Posterior vena cava (tissue), 2 donors: ENCODE data around the gene TRPM8. TPM values are rescaled to one million over a fixed set of nuclear protein-coding genes. Genes with fewer than 3 reads are reported as not detected.
"Not testable (repeated sequence)": the region's sequence is repeated elsewhere in the genome, so short reads cannot be mapped to it uniquely, and the experiment has no call there.

Experiments used
- DNase-seq: peaks from one replicate; pipeline ENCODE4 v3.0.0-alpha.2; 2020; ENCODE audit warnings: low spot score
- intact Hi-C, 2 donors: fragments of 100-400 bp; cut with DNase I; formaldehyde crosslinking; loops; one replicate each; pipeline versions ENCODE4 v1.14.1 to v1.14.2; 2022 to 2023
- total RNA-seq, 2 donors: library from RNA; stranded (reverse); fragmentation: NEBNext Ultra II Directional; extraction: Animal tissue kit (Norgen Biotek cat#: 25700); gene quantifications; one replicate each; pipeline ENCODE4 v1.2.1, GENCODE V29; 2021
- donor health status: DM: yes; HTN: yes; CAD: no.
- donor health status: DM: yes; HTN: yes; CAD: no.

The TRPM8 gene
- total RNA-seq, 2 donors from 2014 or later = not detected

GRCh38 chr2:233934524-233934923 is 17.4 kb downstream of the TRPM8 start:
- intact Hi-C loops = no loop called here
- no peak for DNase-seq

GRCh38 chr2:233935426-233935825 is 18.3 kb downstream of the TRPM8 start:
- DNase-seq = no peak
- intact Hi-C loops = no loop called here

DNA sequence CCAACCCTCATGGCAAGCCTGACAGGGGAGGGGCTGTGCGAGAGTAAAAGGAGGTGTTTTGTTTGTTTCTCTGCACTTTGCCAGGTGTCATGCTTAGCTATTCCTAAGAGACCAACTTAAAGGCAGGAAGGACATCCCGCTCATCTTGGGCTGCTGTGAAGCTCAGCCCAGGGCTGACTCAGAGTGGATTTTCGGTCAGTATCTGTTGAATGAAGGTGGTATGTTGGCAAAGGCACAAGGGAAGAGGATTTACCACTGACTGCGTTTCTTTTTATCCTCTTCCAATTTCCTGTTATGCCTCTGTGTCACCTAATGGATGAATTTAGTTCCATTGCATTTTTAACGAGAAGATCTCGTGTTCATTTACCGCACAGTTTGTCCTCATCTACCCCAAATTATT is 18.9 kb downstream of the TRPM8 start:
- DNase-seq = no peak

GRCh38 chr2:233938676-233939370 is 21.6 kb downstream of the TRPM8 start:
- intact Hi-C loops = no loop called here
- no peak for DNase-seq

More for the DNA sequence above, 18.9 kb downstream of the TRPM8 start:
- intact Hi-C loops = no loop called here

GRCh38 chr2:233940376-233941276 is 23.5 kb downstream of the TRPM8 start:
- no peak for DNase-seq
- intact Hi-C loops = loop anchor here in 1 of 2 donors (5.0 kb wide), 1 partner anchor 493 kb away; no protein-coding TSS in a partner anchor

DNA sequence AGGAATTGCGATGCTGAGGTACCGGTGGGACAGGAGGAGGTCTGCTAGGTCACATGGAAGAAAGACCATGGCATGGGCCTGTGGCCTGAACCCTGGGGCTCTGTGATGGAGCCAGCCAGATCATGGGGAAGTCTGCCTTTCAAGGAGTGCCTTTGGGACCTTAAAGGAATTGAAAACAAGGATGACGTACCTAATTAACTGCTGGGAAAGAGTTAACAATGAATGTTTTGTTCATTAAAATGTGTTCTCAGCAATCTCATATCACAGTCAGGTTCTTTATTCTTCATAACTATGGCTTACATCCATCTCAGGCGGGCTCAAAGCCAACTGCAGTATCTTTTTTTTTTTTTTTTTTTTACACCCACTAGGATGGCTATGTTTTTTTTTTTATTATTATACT is 25.6 kb downstream of the TRPM8 start:
- DNase-seq = no peak
- intact Hi-C loops = loop anchor here in 1 of 2 donors (5.0 kb wide), 1 partner anchor 495 kb away; no protein-coding TSS in a partner anchor

DNA sequence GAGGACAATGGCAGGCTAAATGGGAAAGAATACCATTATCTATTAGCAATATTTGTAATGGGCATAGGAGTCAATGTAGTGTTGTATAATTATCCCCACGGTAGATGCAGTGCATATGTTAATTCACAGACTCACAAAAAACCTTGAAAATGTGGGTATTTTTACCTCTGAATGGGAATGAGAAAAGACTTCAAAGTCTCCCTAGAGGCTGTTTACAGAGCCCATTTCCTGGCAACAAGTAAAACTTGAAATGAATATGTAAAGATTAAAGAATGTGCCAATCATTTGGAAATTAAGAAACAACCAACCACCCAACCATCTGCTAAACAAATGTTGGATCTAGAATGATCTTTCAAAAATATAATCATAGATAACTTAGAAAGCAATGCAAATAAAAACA is 27.1 kb downstream of the TRPM8 start:
- no peak for DNase-seq

GRCh38 chr2:233944722-233945121 is 27.5 kb downstream of the TRPM8 start:
- intact Hi-C loops = loop anchor here in 1 of 2 donors (5.0 kb wide), 1 partner anchor 497 kb away; no protein-coding TSS in a partner anchor
- DNase-seq = no peak

More for the DNA sequence above, 27.1 kb downstream of the TRPM8 start:
- intact Hi-C loops = loop anchor here in 1 of 2 donors (5.0 kb wide), 1 partner anchor 497 kb away; no protein-coding TSS in a partner anchor

- DNase-seq = no peak
- intact Hi-C loops = no loop called here
These were observed 28.0 kb downstream of the TRPM8 start for GRCh38 chr2:233945146-233945545.

- DNase-seq = no peak
- intact Hi-C loops = no loop called here
These were observed 33.1 kb downstream of the TRPM8 start for GRCh38 chr2:233950078-233950825.

DNA sequence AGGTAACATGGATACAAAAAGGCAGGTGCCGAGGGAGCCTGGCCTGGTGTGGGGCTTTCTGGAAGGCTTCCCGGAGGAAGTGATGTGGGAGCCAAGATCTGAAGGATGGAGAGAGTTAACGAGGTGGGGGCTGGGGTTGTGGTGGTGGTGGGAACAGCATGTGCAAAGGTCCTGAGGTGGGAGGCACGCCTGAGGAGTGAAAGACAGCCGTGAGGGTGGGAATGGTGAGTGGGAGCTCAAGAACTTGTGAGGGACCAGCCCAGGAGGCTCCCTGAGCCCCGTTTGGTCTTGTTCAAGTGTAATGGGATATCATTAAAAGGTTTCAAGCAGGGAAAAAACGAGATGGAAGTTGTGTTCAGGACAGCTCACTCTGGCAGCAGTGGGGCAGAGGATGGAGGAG is 35.2 kb downstream of the TRPM8 start:
- no peak for DNase-seq
- intact Hi-C loops = no loop called here

DNA sequence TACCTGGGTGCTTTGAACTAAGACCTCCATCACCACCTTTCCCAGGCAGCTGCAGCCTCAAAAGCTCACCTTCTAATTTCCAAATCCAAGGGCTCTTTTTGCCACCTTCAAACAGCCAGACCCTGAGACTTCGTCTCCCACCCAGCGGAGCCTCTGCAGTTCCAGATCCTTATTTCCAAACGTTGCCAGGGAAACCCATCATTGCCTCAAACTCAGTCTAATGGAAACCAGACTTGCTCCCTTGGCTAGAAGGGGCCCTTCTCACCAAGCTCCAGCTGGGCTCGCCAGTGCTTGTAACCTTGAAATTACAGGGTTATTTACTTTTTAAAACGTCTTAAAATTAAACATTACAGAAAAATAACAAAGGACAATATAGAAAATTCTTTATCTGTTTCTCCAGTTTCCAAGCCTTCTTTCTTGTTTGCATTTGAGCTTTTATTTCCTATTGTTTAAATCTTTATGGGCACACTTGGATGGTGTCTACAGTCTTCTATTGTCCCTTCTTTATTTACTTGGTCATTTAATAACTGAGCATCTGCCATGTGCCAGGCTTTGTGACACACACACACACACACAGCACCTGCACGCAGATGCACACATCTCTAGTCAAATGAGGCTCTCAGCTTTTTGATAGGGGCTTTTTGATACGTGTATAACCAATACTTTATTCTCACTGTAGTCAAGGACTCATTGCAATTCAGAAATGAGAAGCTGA is 36.1 kb downstream of the TRPM8 start:
- intact Hi-C loops = no loop called here
- no peak for DNase-seq

GRCh38 chr2:233960203-233960602 is 43.0 kb downstream of the TRPM8 start:
- intact Hi-C loops = no loop called here
- no peak for DNase-seq

DNA sequence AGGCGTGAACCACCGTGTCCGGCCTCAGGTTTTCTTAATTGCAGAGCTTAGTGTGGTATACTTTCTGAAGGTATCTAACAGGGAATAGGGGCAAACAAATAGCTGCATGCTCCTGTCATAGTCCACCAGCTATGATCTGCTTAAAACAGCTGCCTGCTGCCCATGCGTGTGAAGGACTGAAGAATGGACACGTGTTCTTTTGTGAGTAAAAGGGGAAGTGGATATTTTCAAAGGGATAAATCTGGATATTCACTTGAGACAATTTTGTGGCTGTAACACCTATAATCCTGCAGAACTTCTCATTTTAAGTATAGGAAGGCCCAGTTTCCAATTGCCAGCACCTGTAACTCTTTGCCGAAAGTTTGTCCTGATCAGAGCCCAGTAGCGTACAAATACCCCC is 44.7 kb downstream of the TRPM8 start:
- no peak for DNase-seq
- intact Hi-C loops = no loop called here

- intact Hi-C loops = no loop called here
- DNase-seq = no peak
These were observed 47.4 kb downstream of the TRPM8 start for GRCh38 chr2:233964581-233964980.

GRCh38 chr2:233965032-233965603 is 47.9 kb downstream of the TRPM8 start:
- no peak for DNase-seq
- intact Hi-C loops = no loop called here

DNA sequence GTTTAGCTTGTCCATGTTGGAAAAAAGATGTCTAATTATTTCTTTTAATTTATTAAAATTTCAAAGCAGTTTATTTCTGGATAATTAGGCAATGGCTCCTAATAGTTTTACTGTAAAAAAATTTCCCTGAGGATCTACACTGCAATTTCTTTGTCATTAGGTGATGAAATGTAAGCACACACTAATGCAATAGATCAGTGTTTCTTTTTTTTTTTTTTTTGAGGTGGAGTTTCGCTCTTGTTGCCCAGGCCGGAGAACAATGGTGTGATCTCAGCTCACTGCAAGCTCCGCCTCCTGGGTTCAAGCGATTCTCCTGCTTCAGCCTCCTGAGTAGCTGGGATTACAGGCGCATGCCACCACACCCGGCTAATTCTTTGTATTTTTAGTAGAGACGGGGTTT is 48.5 kb downstream of the TRPM8 start:
- DNase-seq, intact Hi-C loops: not testable (repeated sequence)

DNA sequence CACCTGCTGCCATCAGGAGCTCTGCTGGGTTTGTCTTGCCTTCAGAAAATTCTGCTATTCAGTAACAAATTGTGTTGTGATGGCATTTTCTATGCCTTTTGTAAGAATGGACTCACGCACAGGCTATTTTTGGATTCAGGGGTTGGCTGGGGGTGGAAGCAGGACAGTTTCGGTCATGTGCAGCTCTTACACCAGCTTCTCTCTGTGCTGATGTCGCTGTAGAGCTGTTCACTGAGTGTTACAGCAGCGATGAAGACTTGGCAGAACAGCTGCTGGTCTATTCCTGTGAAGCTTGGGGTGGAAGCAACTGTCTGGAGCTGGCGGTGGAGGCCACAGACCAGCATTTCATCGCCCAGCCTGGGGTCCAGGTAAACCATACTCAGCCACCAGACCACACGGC is 49.2 kb downstream of the TRPM8 start:
- DNase-seq = no peak
- intact Hi-C loops = no loop called here

DNA sequence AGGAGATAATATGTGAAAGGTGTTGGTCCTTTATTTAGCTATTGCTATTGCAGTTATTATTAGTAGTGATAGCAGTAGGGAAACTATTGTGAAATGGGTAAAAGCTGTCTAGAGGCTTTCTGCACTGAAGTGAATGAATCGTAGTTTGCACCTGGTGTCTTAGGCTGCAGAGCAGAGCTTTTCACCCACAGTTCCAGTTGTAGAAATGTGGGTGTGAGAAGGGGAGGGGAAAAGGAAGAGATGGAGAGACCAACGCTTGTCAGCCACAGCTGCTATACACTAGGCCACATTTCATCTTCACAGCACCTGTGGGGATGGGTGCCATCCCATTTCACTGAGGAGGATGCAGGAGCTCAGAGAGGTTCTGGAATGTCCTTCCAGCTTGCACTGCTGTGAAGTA is 50.0 kb downstream of the TRPM8 start:
- DNase-seq = no peak
- intact Hi-C loops = no loop called here
